Measurements from ENCODE around the gene IP6K2. TPM values are rescaled to one million over a fixed set of nuclear protein-coding genes. Genes with fewer than 3 reads are reported as not detected.

The IP6K2 gene
- total and polyA plus RNA-seq, 2 of the 13 experiments (the other 11 are each of a cell fraction or from before 2014, with no cell fraction given), result 85.5 to 112 TPM

DNA sequence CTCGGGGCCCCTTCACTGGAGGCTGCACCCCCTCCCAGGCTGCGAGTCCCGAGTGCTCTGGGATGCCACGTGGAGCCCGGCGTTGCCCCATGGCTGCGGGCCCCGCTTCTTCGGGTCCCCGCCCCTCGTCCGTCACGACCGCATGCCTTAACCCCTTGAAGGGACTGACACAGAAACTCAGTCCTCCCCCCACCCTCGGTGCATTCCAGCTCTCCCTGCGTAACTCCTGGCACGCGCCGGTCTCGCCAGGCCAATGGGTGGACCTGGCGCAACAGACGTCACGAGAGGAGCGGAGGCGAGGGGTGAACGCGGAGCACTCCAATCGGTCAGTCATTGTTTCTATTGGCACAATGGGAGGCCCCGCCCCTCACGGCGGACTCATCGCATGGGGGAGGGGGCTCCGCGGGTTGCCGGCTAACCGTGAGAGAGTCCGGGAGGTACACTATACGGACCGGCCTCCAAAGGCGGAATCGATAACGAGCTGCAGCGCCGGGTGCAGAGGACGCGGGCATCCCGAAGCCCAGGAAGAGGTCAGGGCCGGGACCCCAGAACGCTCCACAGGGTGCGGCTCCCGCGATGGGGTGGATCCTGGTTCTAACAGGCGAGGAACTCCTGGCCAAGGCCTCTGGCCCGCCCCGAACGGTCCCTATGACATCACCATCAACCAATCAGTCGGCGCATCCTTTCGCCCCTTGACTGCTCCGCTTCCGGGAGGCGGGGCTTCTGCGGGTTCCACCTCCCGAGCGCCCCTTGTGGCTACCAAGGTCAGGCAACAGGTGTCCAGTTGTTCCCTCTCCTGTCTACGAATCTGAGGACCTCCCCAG lies 53.3 kb downstream of the IP6K2 start (continued):
- TF ChIP-seq MTERF4 (CRISPR knock-in tag; IDR thresholded peaks at IDR 0.05) (peak; percentile 96), TSC22D2 (CRISPR knock-in tag; IDR thresholded peaks at IDR 0.05; ENCODE audit: borderline replicate concordance) (no peak), NCOA5 (CRISPR knock-in tag; IDR thresholded peaks at IDR 0.05) (no peak), ZNF792 (CRISPR knock-in tag; IDR thresholded peaks at IDR 0.05) (peak; percentile 73; the same call in 1 of the 2 replicates), KLF13 (CRISPR knock-in tag; IDR thresholded peaks at IDR 0.05) (0 out of 2 replicates have a peak, but pooled peaks have one; percentile 29), PREB (CRISPR knock-in tag; IDR thresholded peaks at IDR 0.05) (no peak), SRSF1 (optimal IDR thresholded peaks at IDR 0.05; ENCODE audit: low read depth, low read length) (peak; percentile 90), MEF2D (CRISPR knock-in tag; IDR thresholded peaks at IDR 0.05) (peak; percentile 89), SP2 (CRISPR knock-in tag; IDR thresholded peaks at IDR 0.05) (peak; percentile 74), ATF7 (IDR thresholded peaks at IDR 0.05) (peak; percentile 96), ATF7 (CRISPR knock-in tag; IDR thresholded peaks at IDR 0.05) (peak; percentile 98), IRF2 (CRISPR knock-in tag; IDR thresholded peaks at IDR 0.05) (no peak; the same call in none of the 2 replicates), AKAP8 (CRISPR knock-in tag; IDR thresholded peaks at IDR 0.05) (peak; percentile 93), CREM (IDR thresholded peaks at IDR 0.05) (peak; percentile 81), CREM (CRISPR knock-in tag; IDR thresholded peaks at IDR 0.05) (no peak)
- TF ChIP-seq, protein P1, sequence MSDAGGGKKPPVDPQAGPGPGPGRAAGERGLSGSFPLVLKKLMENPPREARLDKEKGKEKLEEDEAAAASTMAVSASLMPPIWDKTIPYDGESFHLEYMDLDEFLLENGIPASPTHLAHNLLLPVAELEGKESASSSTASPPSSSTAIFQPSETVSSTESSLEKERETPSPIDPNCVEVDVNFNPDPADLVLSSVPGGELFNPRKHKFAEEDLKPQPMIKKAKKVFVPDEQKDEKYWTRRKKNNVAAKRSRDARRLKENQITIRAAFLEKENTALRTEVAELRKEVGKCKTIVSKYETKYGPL (CRISPR knock-in tag; IDR thresholded peaks at IDR 0.05), result no peak; the same call in 1 of the 2 replicates
- TF ChIP-seq, protein P2, sequence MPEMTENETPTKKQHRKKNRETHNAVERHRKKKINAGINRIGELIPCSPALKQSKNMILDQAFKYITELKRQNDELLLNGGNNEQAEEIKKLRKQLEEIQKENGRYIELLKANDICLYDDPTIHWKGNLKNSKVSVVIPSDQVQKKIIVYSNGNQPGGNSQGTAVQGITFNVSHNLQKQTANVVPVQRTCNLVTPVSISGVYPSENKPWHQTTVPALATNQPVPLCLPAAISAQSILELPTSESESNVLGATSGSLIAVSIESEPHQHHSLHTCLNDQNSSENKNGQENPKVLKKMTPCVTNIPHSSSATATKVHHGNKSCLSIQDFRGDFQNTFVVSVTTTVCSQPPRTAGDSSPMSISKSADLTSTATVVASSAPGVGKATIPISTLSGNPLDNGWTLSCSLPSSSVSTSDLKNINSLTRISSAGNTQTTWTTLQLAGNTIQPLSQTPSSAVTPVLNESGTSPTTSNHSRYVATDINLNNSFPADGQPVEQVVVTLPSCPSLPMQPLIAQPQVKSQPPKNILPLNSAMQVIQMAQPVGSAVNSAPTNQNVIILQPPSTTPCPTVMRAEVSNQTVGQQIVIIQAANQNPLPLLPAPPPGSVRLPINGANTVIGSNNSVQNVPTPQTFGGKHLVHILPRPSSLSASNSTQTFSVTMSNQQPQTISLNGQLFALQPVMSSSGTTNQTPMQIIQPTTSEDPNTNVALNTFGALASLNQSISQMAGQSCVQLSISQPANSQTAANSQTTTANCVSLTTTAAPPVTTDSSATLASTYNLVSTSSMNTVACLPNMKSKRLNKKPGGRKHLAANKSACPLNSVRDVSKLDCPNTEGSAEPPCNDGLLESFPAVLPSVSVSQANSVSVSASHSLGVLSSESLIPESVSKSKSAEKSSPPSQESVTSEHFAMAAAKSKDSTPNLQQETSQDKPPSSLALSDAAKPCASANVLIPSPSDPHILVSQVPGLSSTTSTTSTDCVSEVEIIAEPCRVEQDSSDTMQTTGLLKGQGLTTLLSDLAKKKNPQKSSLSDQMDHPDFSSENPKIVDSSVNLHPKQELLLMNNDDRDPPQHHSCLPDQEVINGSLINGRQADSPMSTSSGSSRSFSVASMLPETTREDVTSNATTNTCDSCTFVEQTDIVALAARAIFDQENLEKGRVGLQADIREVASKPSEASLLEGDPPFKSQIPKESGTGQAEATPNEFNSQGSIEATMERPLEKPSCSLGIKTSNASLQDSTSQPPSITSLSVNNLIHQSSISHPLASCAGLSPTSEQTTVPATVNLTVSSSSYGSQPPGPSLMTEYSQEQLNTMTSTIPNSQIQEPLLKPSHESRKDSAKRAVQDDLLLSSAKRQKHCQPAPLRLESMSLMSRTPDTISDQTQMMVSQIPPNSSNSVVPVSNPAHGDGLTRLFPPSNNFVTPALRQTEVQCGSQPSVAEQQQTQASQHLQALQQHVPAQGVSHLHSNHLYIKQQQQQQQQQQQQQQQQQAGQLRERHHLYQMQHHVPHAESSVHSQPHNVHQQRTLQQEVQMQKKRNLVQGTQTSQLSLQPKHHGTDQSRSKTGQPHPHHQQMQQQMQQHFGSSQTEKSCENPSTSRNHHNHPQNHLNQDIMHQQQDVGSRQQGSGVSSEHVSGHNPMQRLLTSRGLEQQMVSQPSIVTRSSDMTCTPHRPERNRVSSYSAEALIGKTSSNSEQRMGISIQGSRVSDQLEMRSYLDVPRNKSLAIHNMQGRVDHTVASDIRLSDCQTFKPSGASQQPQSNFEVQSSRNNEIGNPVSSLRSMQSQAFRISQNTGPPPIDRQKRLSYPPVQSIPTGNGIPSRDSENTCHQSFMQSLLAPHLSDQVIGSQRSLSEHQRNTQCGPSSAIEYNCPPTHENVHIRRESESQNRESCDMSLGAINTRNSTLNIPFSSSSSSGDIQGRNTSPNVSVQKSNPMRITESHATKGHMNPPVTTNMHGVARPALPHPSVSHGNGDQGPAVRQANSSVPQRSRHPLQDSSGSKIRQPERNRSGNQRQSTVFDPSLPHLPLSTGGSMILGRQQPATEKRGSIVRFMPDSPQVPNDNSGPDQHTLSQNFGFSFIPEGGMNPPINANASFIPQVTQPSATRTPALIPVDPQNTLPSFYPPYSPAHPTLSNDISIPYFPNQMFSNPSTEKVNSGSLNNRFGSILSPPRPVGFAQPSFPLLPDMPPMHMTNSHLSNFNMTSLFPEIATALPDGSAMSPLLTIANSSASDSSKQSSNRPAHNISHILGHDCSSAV (CRISPR knock-in tag; IDR thresholded peaks at IDR 0.05; ENCODE audit: borderline replicate concordance), result no peak

Measured in HepG2 (cell line).